Activated T-helper 17 cell treated with anti-CD3 and anti-CD28 coated beads, Interleukin-2, amount 50 U/mL, for 72 hours (primary cell): ENCODE data around the gene ZFPM1. TPM values are rescaled to one million over a fixed set of nuclear protein-coding genes. Genes with fewer than 3 reads are reported as not detected.

ENCODE experiments used
- ATAC-seq: fragments of 150-1000 bp; cut with Tn5 transposase; replicated peaks from 2 replicates; pipeline ENCODE4 v1.10.0; 2021; ENCODE audit warnings: mild to moderate bottlenecking, moderate library complexity
- H3K27ac Mint-ChIP-seq: one replicate; pipeline ENCODE4 v1.8.0; 2022; ENCODE audit warnings: mixed read lengths
- H3K27me3 Mint-ChIP-seq: one replicate; pipeline ENCODE4 v1.8.0; 2022; ENCODE audit warnings: mixed read lengths
- H3K36me3 Mint-ChIP-seq: one replicate; pipeline ENCODE4 v1.8.0; 2022; ENCODE audit warnings: low read depth, mild to moderate bottlenecking, mixed read lengths
- H3K4me1 Mint-ChIP-seq: one replicate; pipeline ENCODE4 v1.8.0; 2022; ENCODE audit warnings: mixed read lengths
- H3K4me3 Mint-ChIP-seq: one replicate; pipeline ENCODE4 v1.8.0; 2022; ENCODE audit warnings: mild to moderate bottlenecking, mixed read lengths
- H3K9me3 Mint-ChIP-seq: one replicate; pipeline ENCODE4 v1.8.0; 2022; ENCODE audit warnings: mixed read lengths
- total RNA-seq, 2 donors: library from RNA; stranded (reverse); gene quantifications; one replicate each; pipeline ENCODE4 v1.2.3, GENCODE V29; 2022

ZFPM1 gene
- total RNA-seq, 2 donors from 2014 or later: 12.2 to 22.1 TPM

DNA sequence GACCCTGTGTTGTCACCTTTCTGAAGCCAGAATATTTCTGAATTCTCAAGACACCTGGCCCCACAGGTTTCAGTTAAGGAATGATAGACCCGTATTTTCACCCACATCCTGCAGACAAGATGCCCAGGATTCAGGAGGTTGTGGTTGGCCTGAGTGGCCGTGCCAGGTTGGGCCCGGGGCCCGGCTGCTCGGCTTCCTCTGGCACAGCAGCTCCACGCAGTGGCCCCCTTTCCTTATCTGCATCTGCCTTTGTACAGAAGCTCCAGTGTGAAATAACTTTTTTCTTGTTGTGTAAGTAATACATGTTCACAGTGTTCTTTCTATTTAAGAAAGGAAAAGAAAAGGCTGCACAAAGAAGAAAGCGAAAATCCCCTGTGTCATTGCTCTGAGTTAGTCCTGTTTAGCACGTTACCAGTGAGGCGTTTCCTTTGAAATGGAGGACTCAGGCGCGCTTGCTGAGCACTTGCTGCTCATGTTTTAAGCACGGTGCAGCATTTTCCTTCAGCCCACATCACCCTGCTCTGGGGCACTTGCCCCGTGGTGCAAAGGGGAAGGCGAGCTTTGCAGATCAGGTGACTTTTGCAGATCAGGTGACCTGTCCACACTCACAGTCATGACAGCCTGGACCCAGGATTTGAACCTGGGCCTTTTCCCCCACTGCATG is 130.0 kb downstream of the ZFPM1 start:
- H3K9me3 Mint-ChIP-seq: no peaks in the 10 kb centered on the region
- H3K4me1 Mint-ChIP-seq: peaks cover 29% of the 10 kb centered on the region
- H3K36me3 Mint-ChIP-seq: peaks cover 84% of the 10 kb centered on the region
- no peaks in the 10 kb centered on the region for H3K27me3 Mint-ChIP-seq
- no peak overlapping the region for H3K4me3 Mint-ChIP-seq
- ATAC-seq: no peak
- H3K27ac Mint-ChIP-seq: no peak overlapping the region

DNA sequence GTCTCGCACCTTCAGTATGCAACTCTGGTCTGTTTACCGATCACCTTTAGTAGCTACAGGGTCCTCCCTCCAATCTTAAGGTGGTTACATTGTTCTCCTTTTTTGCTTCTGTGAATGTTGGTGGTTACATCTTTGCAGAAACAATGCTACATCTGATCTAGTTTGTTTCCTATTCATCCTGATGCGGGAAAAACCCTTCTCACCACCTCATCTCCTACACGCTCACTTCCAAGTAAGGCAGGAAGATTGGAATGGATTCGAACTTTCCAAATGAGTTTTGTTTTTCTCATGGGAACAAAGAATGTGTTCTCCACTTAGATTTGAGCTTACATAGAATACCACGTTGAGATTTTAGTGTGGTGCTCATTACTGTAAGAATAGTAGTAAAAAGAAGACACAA is 131.6 kb downstream of the ZFPM1 start:
- H3K36me3 Mint-ChIP-seq: peaks cover 88% of the 10 kb centered on the region
- H3K9me3 Mint-ChIP-seq: no peaks in the 10 kb centered on the region

DNA sequence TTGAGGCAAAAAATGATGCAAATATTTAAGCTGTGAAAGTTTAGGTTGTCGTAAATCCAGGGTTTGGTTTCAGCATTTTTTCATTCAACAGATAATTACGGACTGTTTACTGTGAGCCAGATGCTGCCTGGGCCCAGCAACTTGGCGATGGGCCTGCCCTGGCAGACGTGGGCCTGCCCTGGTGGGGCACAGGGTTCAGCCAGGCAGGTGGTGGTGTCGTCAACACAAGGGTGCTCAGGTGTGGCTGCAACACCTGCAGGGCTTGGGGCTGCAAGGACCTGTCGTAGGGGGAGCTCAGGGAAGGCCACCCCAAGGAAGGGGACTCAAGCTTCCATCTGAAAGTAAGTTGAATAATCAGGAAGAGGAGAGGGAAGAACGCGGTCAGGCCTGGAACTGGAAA is 132.2 kb downstream of the ZFPM1 start:
- Mint-ChIP-seq H3K27ac (peak overlapping the region; percentile 59), H3K36me3 (peaks cover 92% of the 10 kb centered on the region), H3K27me3 (no peaks in the 10 kb centered on the region), H3K4me3 (no peak overlapping the region), H3K4me1 (peaks cover 42% of the 10 kb centered on the region), H3K9me3 (no peaks in the 10 kb centered on the region)
- ATAC-seq: no peak

More for the DNA sequence above, 131.6 kb downstream of the ZFPM1 start:
- Mint-ChIP-seq H3K4me1 (peaks cover 40% of the 10 kb centered on the region), H3K27ac (peak overlapping the region; percentile 59), H3K4me3 (peak overlapping the region; percentile 23), H3K27me3 (no peaks in the 10 kb centered on the region)
- no peak for ATAC-seq

DNA sequence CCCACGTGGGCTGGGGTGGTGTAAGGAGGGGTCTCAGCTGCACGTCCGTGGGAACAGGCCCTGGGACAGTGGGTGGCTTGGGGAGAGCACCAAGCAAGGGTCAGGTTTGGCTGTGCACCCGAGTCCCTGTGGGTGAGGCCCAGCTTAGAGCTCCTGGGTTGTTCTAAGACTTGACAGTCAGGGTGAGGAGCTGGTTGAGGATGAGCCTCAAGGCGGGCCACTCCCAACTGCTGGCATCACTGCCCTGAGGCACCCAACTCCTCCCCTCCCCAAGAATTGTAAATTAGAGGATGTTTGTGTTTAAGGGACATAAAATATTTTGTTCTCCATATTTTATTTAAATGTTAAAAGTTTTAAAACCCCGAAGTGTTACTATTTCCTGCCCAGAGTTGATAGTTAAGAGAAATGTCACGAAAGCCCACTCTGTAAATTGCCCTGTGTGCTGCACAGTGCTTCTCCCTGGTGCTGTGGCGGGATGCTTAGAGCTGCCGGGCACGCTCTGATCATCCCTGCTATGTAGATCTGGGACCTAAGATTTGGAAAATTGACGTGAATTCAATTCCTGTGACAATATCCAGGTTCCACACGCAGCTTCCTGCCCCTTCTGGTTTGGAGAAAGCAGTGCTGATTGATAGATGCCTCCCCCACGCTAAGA is 133.0 kb downstream of the ZFPM1 start:
- Mint-ChIP-seq H3K36me3 (peaks cover 92% of the 10 kb centered on the region), H3K27ac (peak overlapping the region; percentile 59), H3K27me3 (no peaks in the 10 kb centered on the region), H3K9me3 (no peaks in the 10 kb centered on the region), H3K4me3 (no peak overlapping the region), H3K4me1 (peaks cover 36% of the 10 kb centered on the region)
- no peak for ATAC-seq

Other genes with a start within 250 kb of the ZFPM1 start
- under 1 TPM; 0.26 to 0.30 TPM for gene ZNF469, start 70.3 kb upstream of the ZFPM1 start, total RNA-seq
- gene ZC3H18, start 117.1 kb downstream of the ZFPM1 start, total RNA-seq: 100 to 1,000 TPM; 103 TPM
- gene IL17C, start 185.3 kb downstream of the ZFPM1 start, total RNA-seq: under 1 TPM; 0.42 to 0.56 TPM
- 100 to 1,000 TPM; 242 to 290 TPM for gene CYBA, start 197.8 kb downstream of the ZFPM1 start, total RNA-seq
- gene MVD, start 209.8 kb downstream of the ZFPM1 start, total RNA-seq: 10 to 100 TPM; 84.3 to 93.2 TPM
- 1 to 10 TPM; 5.9 to 6.7 TPM for gene SNAI3, start 233.2 kb downstream of the ZFPM1 start, total RNA-seq